ENCODE results near the gene FHL2.

Gene FHL2

GRCh38 chr2:105384861-105385260 is 14.0 kb downstream of the FHL2 start:
- no peak for TF ChIP-seq CTCF (IDR thresholded peaks at IDR 0.05; ENCODE audit: insufficient read depth, low read length, poor library complexity, severe bottlenecking)
- Histone ChIP-seq H3K4me3 (replicated peaks; ENCODE audit: low read depth, low read length) (no peak overlapping the region), H3K27me3 (replicated peaks; ENCODE audit: control insufficient read depth, insufficient read depth, low read length) (no peaks in the 10 kb centered on the region; the same call in 1 of the 2 replicates), H3K36me3 (ENCODE audit: control insufficient read depth, insufficient read depth, low read length) (no peaks in the 10 kb centered on the region)
- DNase-seq (ENCODE audit: extremely low read depth, insufficient read length): no peak

GRCh38 chr2:105384216-105384615 is 14.6 kb downstream of the FHL2 start:
- Histone ChIP-seq H3K36me3 (ENCODE audit: control insufficient read depth, insufficient read depth, low read length) (no peaks in the 10 kb centered on the region), H3K27me3 (replicated peaks; ENCODE audit: control insufficient read depth, insufficient read depth, low read length) (no peaks in the 10 kb centered on the region; the same call in 1 of the 2 replicates), H3K4me3 (replicated peaks; ENCODE audit: low read depth, low read length) (no peak overlapping the region)
- no peak for DNase-seq (ENCODE audit: extremely low read depth, insufficient read length)
- TF ChIP-seq CTCF (IDR thresholded peaks at IDR 0.05; ENCODE audit: insufficient read depth, low read length, poor library complexity, severe bottlenecking): peak; percentile 4

- no peaks in the 10 kb centered on the region; the same call in 1 of the 2 replicates for H3K27me3 ChIP-seq (replicated peaks; ENCODE audit: control insufficient read depth, insufficient read depth, low read length)
- no peak for DNase-seq (ENCODE audit: extremely low read depth, insufficient read length)
- H3K36me3 ChIP-seq (ENCODE audit: control insufficient read depth, insufficient read depth, low read length): no peaks in the 10 kb centered on the region
- H3K4me3 ChIP-seq (replicated peaks; ENCODE audit: low read depth, low read length): no peak overlapping the region
- no peak for TF ChIP-seq CTCF (IDR thresholded peaks at IDR 0.05; ENCODE audit: insufficient read depth, low read length, poor library complexity, severe bottlenecking)
Observed at GRCh38 chr2:105383432-105384166, 15.3 kb downstream of the FHL2 start.

- H3K4me3 ChIP-seq (replicated peaks; ENCODE audit: low read depth, low read length): no peak overlapping the region
- no peak for TF ChIP-seq CTCF (IDR thresholded peaks at IDR 0.05; ENCODE audit: insufficient read depth, low read length, poor library complexity, severe bottlenecking)
- H3K36me3 ChIP-seq (ENCODE audit: control insufficient read depth, insufficient read depth, low read length): no peaks in the 10 kb centered on the region
- no peak for DNase-seq (ENCODE audit: extremely low read depth, insufficient read length)
- H3K27me3 ChIP-seq (replicated peaks; ENCODE audit: control insufficient read depth, insufficient read depth, low read length): no peaks in the 10 kb centered on the region; the same call in 1 of the 2 replicates
Observed at GRCh38 chr2:105382177-105382576, 16.7 kb downstream of the FHL2 start.

- TF ChIP-seq CTCF (IDR thresholded peaks at IDR 0.05; ENCODE audit: insufficient read depth, low read length, poor library complexity, severe bottlenecking): no peak
- Histone ChIP-seq H3K4me3 (replicated peaks; ENCODE audit: low read depth, low read length) (no peak overlapping the region), H3K27me3 (replicated peaks; ENCODE audit: control insufficient read depth, insufficient read depth, low read length) (no peaks in the 10 kb centered on the region), H3K36me3 (ENCODE audit: control insufficient read depth, insufficient read depth, low read length) (no peaks in the 10 kb centered on the region)
- no peak for DNase-seq (ENCODE audit: extremely low read depth, insufficient read length)
Observed at GRCh38 chr2:105381101-105381668, 17.7 kb downstream of the FHL2 start.
